DMS153 (cell line): ENCODE measurements around the gene AGBL4.
A peak's percentile ranks its signal among the peaks of the same experiment; 100 is the strongest.
"Not testable (repeated sequence)": the region's sequence is repeated elsewhere in the genome, so short reads cannot be mapped to it uniquely, and the experiment has no call there.

Experiments
- DNase-seq: peaks from one replicate; lab custom pipeline; 2025; lab: John Stamatoyannopoulos, UW

Gene AGBL4

GRCh38 chr1:50023292-50024159 lies at the start of gene AGBL4:
Gene AGBL4, minus strand, starts transcription at chr1:50023954.
- peak; percentile 80 for DNase-seq

- no peak for DNase-seq
Measured at GRCh38 chr1:50066806-50067205, 43.1 kb upstream of the AGBL4 start.

- DNase-seq = peak; percentile 54
Measured at GRCh38 chr1:50060279-50060678, 36.5 kb upstream of the AGBL4 start.

GRCh38 chr1:50048791-50049190 lies 25.0 kb upstream of the AGBL4 start:
- no peak for DNase-seq

- DNase-seq = no peak
Measured at GRCh38 chr1:50047916-50048694, 24.4 kb upstream of the AGBL4 start.

- DNase-seq = no peak
Measured at GRCh38 chr1:50038237-50038809, 14.6 kb upstream of the AGBL4 start.

- DNase-seq = peak; percentile 95
Measured at GRCh38 chr1:50027794-50028193, 4.0 kb upstream of the AGBL4 start.

GRCh38 chr1:49995734-49996133 lies 28.0 kb downstream of the AGBL4 start:
- no peak for DNase-seq

- no peak for DNase-seq
Measured at GRCh38 chr1:49971088-49971487, 52.7 kb downstream of the AGBL4 start.

GRCh38 chr1:49951385-49951784 lies 72.4 kb downstream of the AGBL4 start:
- DNase-seq = no peak

GRCh38 chr1:49915301-49915700 lies 108.5 kb downstream of the AGBL4 start:
- DNase-seq = not testable (repeated sequence)

GRCh38 chr1:49906365-49906764 lies 117.4 kb downstream of the AGBL4 start:
- DNase-seq = no peak

GRCh38 chr1:49864581-49864980 lies 159.2 kb downstream of the AGBL4 start:
- no peak for DNase-seq

GRCh38 chr1:49854741-49855140 lies 169.0 kb downstream of the AGBL4 start:
- DNase-seq = no peak

- no peak for DNase-seq
Measured at GRCh38 chr1:49842596-49842995, 181.2 kb downstream of the AGBL4 start.

GRCh38 chr1:49841767-49842166 lies 182.0 kb downstream of the AGBL4 start:
- DNase-seq = no peak

- no peak for DNase-seq
Measured at GRCh38 chr1:49824261-49824660, 199.5 kb downstream of the AGBL4 start.

- DNase-seq = no peak
Measured at GRCh38 chr1:49817681-49818080, 206.1 kb downstream of the AGBL4 start.

GRCh38 chr1:49787013-49787412 lies 236.7 kb downstream of the AGBL4 start:
- DNase-seq = not testable (repeated sequence)

GRCh38 chr1:49765034-49765433 lies 258.7 kb downstream of the AGBL4 start:
- no peak for DNase-seq

- DNase-seq = not testable (repeated sequence)
Measured at GRCh38 chr1:49738118-49738517, 285.6 kb downstream of the AGBL4 start.

GRCh38 chr1:49728377-49728776 lies 295.4 kb downstream of the AGBL4 start:
- peak; percentile 21 for DNase-seq

GRCh38 chr1:49723662-49724061 lies 300.1 kb downstream of the AGBL4 start:
- DNase-seq = no peak
